AG08395 (cell line): Measurements from ENCODE around the gene PRKG1.

Experiments used
- DNase-seq: peaks from one replicate; pipeline ENCODE4 v3.0.0; 2012; ENCODE audit warnings: mixed read lengths, low spot score

PRKG1 gene

DNA sequence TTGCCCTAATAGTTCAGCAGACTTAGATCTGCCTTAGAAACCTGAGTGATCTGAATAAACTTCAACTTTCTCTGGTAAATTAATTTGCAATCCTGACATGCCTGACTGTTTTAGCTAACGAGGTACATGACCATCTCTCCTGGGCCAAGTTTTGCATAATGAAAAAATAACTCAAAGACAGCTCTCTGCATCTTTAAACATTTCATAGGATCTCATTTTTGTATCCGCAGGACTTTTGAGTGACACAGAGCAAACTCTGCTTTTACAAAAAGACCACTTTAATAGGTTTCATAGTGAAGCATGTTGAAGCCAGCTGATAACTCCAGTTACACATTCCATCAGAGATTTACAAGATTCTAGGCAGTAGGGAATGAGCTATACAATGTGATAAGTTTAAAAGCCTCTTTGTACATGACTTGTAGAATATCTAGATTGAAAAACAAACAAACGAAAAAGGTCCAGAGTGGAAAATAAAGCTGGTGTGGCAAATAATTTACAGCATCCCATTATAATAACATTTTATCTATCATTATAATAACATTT is 2.1 kb downstream of the PRKG1 start:
- no peak for DNase-seq

DNA sequence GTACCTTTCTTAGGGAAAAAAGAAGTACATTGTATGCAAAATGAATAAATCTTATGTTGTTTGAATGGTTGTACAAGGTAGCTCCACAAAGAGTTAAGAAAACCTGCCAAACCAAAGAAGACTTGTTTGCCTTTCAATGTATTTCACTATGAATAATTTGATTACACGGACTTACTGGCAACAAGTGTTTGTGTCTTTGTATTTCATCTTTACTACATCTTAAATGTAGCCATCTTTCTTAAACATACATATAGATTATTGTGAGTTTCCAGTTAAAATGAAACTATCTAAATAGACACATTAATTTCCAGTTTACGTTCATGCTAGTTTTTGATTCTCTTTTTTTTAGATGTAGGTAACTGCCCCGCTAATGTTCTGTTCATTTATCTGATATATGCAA is 2.8 kb downstream of the PRKG1 start:
- no peak for DNase-seq

DNA sequence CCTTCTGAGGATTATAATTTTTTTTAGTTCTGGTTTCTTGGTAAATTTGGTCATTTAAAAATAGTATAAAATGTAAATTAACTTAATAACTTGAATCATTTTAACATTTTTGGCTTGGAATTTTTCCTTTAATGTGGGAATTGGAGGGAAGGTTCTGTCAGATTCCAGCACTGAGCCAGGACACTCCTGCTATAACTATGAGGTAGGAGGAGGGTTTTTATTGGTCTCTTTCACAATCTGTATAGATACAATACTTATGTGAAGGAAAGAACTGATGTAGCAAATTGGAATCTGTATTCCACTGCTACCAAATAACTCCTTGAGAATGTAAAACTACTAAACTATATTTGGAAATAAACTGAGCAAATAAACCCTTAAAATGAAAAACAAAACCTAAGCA is 3.2 kb downstream of the PRKG1 start:
- DNase-seq = no peak

DNA sequence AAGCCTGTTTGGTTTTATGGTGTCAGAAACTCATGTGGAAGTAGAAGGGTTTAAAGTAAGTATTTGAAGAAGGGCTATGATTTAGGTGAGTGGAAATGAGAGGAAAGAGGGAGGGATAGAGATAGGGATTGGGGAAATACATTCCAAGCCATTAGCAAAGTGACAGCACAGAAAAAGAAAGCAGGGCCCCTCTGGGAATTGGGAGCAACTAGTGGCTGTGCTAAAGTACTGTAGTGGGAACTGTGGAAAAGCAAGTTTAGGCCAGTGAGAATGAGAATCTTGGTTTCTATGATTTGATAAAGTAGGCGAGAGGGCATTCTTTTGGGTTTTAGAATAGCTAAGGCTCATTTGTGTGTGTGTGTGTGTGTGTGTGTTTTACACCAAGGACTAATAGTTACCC is 5.0 kb downstream of the PRKG1 start:
- DNase-seq = no peak

DNA sequence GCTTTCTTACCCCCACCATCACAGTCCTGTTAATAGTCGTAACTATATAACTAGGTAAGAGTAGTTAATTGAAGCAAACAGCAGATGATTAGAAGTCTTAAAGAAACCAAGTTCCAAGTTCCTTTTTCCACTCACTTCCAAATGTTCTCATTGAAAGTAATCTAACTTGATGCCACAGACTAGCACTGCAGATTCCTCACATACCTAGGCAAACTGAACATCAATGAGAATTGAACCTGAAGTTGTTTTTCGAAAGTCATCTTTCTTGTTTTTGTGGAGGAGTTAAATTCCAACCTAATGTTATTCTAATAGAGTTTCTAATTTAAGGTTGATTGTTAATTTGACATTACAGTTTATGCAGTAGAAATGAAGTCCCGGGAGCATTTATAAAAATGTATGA is 5.5 kb downstream of the PRKG1 start:
- no peak for DNase-seq

DNA sequence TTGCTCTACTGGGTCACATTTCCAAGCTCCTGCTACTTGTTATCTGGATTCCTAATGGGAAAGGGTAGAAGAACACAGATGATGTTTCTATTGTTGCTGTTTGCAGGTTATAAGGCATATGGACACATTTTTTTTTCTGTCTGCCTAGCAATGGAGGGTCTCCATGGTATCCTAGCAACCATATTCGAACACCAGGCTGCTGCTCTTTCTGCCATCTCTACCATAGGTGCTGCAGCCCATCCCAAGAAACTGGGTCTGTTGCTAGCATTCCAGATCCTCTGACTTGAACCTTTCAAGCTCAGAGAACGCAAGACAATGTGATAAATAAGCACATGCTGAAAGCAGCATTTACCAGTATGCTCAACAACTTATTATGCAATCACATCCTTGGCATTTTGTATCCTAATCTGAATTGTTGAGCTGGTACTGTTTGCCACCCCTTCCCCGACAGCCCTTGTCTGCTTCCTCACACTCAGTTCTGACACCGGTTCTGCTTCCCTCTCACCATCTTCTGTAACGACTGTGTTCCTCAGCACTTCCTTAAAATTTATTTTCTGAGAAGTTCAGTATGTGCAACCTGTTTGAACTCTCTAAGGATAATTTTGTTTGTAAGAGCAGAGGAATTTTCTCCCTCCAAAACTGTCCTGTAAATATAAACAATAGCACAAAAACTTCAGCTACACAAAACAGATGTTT is 6.2 kb downstream of the PRKG1 start:
- DNase-seq = no peak

DNA sequence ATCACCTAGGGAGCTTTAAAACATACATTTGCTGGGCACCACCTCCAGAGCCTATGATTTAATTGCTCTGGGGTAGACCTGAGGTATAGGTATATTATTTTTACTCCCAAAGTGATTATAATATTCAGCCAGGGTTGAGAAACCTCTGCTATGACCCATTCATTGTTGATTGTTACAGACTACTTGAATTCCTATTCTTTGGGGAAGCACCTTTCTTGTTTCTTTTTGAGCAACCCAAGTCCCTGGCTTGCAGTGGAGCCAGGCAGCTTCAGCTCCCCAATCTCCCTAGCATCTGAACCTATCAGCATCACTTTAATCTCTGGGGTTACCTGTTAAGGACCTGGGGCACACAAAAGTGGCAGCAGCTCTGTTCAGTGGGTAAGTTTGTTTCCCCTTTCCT is 8.6 kb downstream of the PRKG1 start:
- no peak for DNase-seq

DNA sequence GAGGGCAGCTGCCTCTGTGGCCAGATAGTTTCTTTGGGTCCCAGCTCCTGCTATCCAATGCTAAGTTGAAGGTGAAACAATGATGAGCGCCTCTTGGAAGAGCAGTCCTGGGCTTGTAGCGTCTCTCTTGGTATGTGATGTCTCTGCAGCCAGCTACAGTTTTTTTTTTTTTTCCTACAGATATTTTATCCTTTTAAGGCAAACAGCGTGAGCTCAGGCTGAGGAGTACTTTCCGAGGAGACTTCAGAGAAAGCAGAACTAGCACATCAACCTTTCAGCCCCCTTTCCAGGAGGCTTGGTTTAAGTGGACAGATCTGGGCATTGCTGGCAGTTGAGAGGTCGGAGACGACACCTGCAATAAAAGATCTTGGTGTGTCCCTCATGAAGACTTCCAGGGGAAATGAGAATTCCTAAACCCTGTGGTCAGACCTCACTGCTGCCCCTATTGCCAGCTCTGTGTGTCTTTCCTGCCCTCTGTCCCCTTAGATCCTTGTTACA is 9.1 kb downstream of the PRKG1 start:
- DNase-seq = no peak

DNA sequence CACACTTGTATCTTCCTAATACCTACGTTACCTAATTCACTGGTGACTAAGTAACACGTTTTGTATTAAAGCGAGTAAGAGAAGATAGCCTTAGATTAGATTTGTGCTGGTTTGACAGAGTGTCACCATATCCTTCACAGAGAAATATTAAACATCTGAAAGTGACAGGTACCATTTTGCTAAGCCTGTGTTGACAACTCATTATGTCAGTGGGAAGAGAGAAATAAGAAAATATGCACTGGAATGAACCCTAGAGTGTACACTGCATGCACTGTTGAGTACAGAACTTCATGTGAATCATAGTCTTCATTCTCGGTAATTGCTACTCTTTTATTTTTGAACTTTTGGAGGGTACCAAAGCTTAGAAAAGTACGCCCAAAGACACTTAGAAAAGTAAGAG is 10.9 kb downstream of the PRKG1 start:
- DNase-seq = no peak

DNA sequence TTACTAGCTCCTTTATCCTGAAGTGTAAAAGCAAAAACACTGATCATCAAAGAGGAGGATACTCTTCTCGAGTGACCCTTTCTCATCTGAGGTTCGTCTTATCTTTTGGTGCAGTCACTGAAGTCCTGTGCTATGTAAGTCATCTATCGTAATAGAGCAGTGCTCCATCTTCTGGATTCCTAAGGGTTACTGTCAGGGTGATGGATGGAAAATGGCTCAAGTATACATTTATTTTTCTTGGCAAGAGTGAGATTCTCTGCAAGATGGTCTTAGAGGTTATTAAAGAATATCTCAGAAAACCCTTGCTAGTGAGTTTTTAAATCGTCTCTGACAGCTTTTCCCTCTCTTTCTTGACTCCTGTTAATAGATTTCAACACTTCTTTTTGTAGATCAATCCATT is 12.4 kb downstream of the PRKG1 start:
- DNase-seq = no peak

DNA sequence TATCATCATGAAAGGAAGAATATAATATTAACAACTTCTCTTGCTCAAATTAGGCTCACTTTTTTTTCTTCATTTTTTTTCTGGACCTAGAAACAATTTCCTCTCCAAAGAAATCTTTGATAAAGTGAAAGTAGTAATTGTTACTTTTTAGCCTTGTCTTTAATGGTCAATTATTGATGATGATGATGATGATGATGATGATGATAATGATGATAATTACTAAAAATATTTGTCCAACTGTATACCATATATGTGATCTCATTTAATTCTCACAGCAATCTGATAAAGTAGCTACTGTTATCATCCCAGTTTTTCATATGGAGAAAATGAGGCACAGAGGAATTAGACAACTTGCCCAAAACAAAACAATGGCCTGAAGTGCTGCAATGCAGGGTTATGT is 12.8 kb downstream of the PRKG1 start:
- DNase-seq = no peak

DNA sequence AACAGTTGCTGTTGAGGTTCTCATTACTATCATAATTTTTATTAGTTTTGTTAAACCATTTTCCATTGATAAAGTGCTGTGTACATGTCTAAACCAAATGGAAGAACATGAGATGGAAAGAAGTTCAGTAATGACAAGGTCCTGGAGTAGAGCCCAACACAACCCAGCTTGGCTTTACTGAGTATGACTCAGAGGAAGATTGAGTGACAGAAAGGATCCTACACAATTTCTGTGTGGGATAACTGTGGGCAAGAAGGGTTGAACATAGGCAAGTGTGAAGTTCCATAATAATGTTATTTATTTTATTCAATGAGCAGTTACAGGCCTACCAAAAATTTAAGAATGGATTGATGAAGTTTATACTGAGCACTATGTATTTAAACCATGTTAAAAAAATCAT is 15.9 kb downstream of the PRKG1 start:
- no peak for DNase-seq

DNA sequence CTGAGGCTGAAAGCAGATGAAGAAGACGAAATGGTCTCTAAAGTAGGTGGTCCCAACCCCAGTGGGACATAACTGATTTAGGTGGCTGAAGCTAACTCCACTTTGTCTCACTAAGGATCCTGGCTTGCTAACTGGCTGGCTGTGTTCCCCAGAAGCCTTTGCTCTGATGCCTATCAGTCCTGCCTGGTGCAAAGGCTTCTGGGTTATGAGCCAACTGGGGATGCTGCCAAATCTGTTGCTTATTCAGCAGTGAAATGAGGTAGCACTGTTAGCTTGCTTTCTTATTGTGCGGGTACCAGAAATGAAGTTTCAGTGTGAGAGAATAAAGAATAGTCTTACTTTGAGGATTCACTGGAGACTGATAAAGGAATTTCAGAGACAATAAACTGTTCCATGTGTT is 18.1 kb downstream of the PRKG1 start:
- peak; percentile 17 for DNase-seq

DNA sequence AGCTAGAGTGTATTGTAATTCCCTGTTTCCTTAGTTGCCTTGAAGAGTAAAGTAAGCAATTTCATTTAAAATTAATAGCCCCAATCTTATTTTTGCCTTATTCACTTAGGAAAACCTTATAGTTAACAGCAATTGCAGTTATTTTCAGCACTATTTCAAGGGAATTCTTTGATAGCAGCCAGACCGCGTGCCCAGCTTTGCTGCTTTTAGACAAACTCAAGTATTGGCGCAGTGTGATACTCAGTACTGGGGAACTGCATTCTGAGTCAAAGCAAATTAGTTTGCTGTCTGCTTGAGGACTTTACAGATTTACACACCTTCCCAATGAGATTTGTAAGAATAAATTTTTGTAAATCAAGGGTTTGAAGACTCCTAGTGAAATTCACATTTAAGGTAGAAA is 21.2 kb downstream of the PRKG1 start:
- DNase-seq = no peak

DNA sequence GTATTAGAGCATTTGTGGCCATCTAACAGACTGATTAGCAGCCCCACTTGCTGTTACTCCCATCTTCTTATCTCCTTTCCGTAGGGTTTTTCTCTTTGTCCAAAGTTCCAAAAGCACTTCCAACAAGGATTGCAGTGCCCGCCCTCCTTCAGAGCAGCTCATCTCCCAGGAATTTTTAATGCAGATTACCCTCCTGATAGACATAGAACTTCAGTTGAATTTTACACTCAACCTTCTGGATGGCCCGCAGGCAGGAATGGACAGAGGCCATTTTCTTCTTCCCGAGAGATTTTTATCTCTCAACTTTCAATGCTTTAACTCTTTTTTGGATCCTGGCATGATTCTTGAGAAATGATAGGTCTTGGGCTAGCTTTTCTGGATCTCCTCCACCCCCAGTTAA is 23.3 kb downstream of the PRKG1 start:
- DNase-seq = no peak

DNA sequence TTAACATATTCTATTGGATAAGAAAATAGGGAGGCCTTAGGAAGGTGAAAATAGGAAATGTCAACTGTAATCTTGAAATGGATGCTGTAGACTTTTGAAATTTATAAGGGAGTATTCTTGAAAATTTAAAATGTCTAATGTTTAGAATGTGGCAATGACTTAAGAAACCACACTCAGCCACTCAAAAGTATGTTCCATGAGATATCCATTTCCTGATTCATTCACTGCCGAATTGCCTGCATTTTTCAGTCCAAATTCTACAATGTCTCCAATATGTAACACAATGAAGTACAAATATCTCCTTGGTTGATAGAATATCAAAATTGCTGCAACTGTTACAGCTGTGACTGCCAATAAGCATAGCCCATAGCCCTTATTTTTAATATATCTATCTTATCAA is 25.9 kb downstream of the PRKG1 start:
- DNase-seq = no peak

DNA sequence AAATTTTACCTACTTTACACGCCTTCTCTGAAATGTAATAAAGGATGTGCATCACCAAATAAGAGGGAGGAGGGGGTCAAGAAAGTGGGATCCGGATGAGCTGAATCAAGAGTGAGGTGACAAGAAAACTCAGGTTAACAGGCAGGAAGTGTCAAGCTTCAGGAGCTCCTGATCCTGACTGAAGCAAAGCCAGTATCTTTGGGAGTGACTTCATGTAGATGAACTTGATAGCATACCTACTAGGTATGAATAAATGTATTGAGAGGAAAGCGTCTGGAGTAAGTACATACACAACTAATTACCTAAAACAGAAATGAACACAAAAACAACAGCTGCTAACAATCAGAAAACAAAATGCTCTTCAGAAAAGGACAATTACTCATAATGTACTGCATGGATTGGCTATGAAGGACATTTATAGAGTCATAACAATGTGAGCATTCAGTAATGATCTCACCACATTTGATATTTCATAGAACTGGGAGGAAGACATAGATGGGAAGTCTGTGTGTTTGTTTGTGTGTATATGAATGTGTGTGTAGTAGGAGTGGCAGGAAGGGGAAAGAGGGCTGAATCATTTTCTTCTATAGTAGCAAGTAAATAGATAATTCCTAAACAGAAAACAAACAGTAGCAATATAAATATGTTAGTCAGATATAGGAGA is 29.4 kb downstream of the PRKG1 start:
- no peak for DNase-seq

DNA sequence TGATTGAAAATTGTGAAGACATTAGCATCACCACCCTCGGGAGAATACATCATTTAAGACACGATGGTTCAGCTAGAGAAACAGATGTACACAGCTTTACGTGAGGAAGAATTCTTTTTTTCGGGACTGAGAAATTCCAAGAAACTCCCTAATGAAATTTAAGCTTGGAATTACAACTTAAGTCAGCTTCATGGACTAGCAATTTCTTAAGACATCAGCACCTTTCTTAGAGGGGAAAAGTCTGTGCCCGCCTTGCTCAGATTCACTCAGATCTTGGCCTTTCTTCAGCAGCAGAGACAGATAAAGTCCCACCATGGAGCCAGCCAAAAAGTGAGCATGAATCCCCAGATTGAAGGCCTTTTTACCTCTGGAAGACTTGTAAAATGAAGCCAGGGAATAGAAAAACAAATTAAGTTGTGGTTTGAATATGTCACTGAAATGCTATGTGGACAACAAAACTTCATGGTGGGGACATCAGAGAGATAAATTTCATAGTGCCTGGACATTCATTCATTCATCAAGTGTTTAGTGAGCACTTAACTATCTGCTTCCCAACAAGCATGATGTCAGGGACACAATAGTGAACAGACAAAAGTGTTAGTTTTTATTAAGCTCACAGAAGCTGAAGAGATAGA is 32.1 kb downstream of the PRKG1 start:
- DNase-seq = no peak

DNA sequence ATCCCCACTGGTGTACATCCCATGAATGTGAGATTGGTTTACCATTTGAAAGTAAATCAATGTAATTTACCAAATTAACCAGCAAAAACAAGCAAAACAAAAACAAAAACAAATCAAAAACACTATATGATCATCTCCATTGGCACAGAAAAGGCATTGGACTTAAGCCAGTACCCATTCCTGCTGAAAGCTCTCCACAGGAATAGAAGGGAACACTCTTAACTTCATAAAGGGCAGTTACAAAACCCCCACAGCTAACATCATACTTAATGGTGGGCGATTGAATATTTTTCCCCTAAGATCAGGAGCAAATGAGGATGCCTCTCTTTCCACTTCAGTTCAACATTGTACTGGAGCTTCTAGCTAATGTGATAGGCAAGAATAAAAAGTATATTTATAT is 34.1 kb downstream of the PRKG1 start:
- DNase-seq = no peak

DNA sequence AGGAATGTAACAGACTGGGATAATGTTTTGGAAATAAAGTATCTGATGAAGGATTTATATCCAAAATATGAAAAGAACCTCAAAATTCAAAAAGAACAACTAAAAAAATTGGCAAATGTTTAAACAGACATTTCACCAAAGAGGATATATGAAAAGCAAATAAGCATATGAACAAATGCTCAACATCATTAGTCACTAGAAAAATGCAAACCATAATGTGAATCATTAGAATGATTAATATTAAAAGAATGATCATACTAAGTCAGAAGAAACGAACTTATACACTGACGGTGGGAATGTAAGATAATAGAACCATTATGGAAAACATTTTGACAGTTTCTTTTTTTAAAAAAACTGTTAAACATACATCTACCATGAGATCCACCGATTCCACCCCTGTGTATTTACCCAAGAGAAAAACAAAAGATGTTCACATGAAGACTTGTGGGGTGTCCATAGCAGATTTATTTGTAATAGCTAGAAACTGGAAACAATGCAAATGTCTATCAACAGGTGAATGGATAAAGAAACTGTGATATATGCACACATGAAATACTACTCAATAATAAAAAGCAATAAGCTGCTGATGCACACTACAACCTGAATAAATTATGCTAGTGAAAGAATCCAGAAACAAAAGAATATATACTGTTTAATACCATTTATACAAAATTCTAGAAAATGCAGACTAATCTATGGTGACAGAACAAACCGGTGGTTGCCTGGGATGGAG is 35.7 kb downstream of the PRKG1 start:
- no peak for DNase-seq

DNA sequence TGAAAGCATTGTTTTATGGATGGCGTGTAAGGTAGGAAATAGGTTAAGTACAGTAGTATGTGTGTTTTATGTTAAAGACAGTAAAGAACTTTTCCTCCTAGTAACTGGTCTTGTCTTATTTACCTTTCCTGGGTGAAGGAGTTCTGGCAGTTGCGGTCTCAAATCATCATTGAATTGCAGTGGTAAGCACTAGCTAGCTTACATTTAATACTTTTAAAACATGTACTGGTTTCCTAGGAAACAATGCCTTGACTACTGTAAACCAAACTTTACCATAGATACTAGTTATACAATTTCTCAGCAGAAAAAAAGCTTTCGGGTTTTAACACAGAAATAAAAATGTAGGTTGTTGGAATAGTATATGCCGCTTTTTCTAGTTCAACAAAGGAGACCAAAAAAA is 37.7 kb downstream of the PRKG1 start:
- no peak for DNase-seq

DNA sequence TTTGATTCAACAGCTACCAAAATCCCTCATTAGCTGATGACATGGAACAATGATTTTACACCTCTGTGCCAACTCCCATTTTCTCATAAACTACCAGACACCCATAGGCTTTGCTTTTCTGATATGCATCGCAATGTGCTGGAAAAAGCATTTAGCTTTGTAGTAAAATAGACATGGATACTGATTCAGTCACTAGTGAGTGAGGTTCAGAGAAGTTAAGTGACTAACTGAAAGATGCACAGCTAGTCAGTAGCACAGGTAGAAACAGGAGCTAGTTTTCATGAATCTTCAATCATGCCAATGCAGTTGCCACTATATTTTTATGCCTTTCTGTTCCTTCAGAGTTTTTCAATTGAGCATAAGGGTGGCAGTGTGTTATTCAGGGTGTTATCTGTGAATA is 38.7 kb downstream of the PRKG1 start:
- DNase-seq = no peak
